Astrocyte (in vitro differentiated cells and primary cell): ENCODE data around the gene CALR3. TPM values are rescaled to one million over a fixed set of nuclear protein-coding genes. Genes with fewer than 3 reads are reported as not detected.

ENCODE experiments used
- DNase-seq: peaks from one replicate; pipeline ENCODE4 v3.0.0-alpha.2; 2010; ENCODE audit warnings: low read depth
- FAIRE-seq: peaks from 2 replicates; lab custom pipeline; 2011; peaks lifted over from hg19 to GRCh38; lab: Jason Lieb, UNC
- H2AFZ ChIP-seq: 2 replicates; pipeline ENCODE4 v1.6.0; 2012; ENCODE audit warnings: low read depth, low read length, inconsistent platforms
- H3K27ac ChIP-seq: 2 replicates; pipeline ENCODE4 v1.5.1; 2011; ENCODE audit warnings: low read depth, low read length, inconsistent platforms
- H3K27me3 ChIP-seq: 2 replicates; pipeline ENCODE4 v1.6.0; 2011; ENCODE audit warnings: low read length, inconsistent platforms; ENCODE audit not compliant: insufficient read depth
- H3K36me3 ChIP-seq: 2 replicates; pipeline ENCODE4 v1.5.1; 2011; ENCODE audit warnings: low read length, inconsistent platforms; ENCODE audit not compliant: insufficient read depth
- H3K4me1 ChIP-seq: 2 replicates; pipeline ENCODE4 v1.5.1; 2011; ENCODE audit warnings: low read length, inconsistent platforms; ENCODE audit not compliant: insufficient read depth
- H3K4me2 ChIP-seq: 2 replicates; pipeline ENCODE4 v1.6.0; 2012; ENCODE audit warnings: low read length, inconsistent platforms
- H3K4me3 ChIP-seq: 2 replicates; pipeline ENCODE4 v1.5.1; 2011; ENCODE audit warnings: low read depth, mild to moderate bottlenecking, low read length, inconsistent platforms; ENCODE audit not compliant: insufficient read depth
- H3K79me2 ChIP-seq: 2 replicates; pipeline ENCODE4 v1.6.0; 2012; ENCODE audit warnings: mild to moderate bottlenecking, low read length, inconsistent platforms; ENCODE audit not compliant: insufficient read depth
- H3K9ac ChIP-seq: 2 replicates; pipeline ENCODE4 v1.6.0; 2012; ENCODE audit warnings: mild to moderate bottlenecking, low read length, inconsistent platforms
- H3K9me3 ChIP-seq: 2 replicates; pipeline ENCODE4 v1.5.1; 2012; ENCODE audit warnings: low read depth, mild to moderate bottlenecking, low read length, inconsistent platforms; ENCODE audit not compliant: insufficient read depth
- H4K20me1 ChIP-seq: 2 replicates; pipeline ENCODE4 v1.6.0; 2012; ENCODE audit warnings: low read length, inconsistent platforms; ENCODE audit not compliant: insufficient read depth
- H3K27ac Mint-ChIP-seq: one replicate; pipeline ENCODE4 v1.8.0; 2021; ENCODE audit warnings: mild to moderate bottlenecking, mixed read lengths; ENCODE audit not compliant: unreplicated experiment
- H3K27me3 Mint-ChIP-seq: one replicate; pipeline ENCODE4 v1.8.0; 2021; ENCODE audit warnings: low read depth, mixed read lengths; ENCODE audit not compliant: unreplicated experiment
- H3K36me3 Mint-ChIP-seq: one replicate; pipeline ENCODE4 v1.8.0; 2021; ENCODE audit warnings: low read depth, mixed read lengths; ENCODE audit not compliant: unreplicated experiment
- H3K4me1 Mint-ChIP-seq: one replicate; pipeline ENCODE4 v1.8.0; 2021; ENCODE audit warnings: low read depth, mixed read lengths; ENCODE audit not compliant: unreplicated experiment
- H3K4me3 Mint-ChIP-seq: one replicate; pipeline ENCODE4 v1.8.0; 2021; ENCODE audit warnings: mild to moderate bottlenecking, moderate library complexity, mixed read lengths; ENCODE audit not compliant: unreplicated experiment
- H3K9me3 Mint-ChIP-seq: one replicate; pipeline ENCODE4 v1.8.0; 2021; ENCODE audit warnings: mild to moderate bottlenecking, mixed read lengths; ENCODE audit not compliant: unreplicated experiment
- CTCF ChIP-seq: IDR thresholded peaks from 2 replicates; pipeline ENCODE4 v1.5.1; 2011; ENCODE audit warnings: low read depth, mild to moderate bottlenecking, inconsistent platforms, low read length, moderate library complexity; ENCODE audit not compliant: insufficient read depth
- EZH2 ChIP-seq: IDR thresholded peaks from 2 replicates; pipeline ENCODE4 v1.6.1; 2012; ENCODE audit warnings: mild to moderate bottlenecking, low read length, inconsistent platforms; ENCODE audit not compliant: insufficient read depth
- total RNA-seq: library from RNA; stranded (reverse); gene quantifications from 2 replicates; pipeline ENCODE4 v1.2.1, GENCODE V29; 2021

Gene CALR3
- total RNA-seq, 1 donor from 2014 or later: not detected

GRCh38 chr19:16504271-16504670, 8.3 kb upstream of the CALR3 start:
- Mint-ChIP-seq H3K4me1 (no peaks in the 10 kb centered on the region), H3K36me3 (peaks cover 9% of the 10 kb centered on the region), H3K27ac (no peak overlapping the region), H3K9me3 (no peaks in the 10 kb centered on the region), H3K27me3 (no peaks in the 10 kb centered on the region), H3K4me3 (no peak overlapping the region)
- DNase-seq (no peak), FAIRE-seq (no peak)
- Histone ChIP-seq H3K4me1 (no peaks in the 10 kb centered on the region), H3K36me3 (peaks cover 4% of the 10 kb centered on the region), H3K27me3 (no peaks in the 10 kb centered on the region), H3K9me3 (no peaks in the 10 kb centered on the region), H3K9ac (no peak overlapping the region), H2AFZ (no peak overlapping the region), H4K20me1 (no peaks in the 10 kb centered on the region), H3K4me3 (no peak overlapping the region), H3K4me2 (no peak overlapping the region), H3K27ac (no peak overlapping the region), H3K79me2 (no peaks in the 10 kb centered on the region)
- TF ChIP-seq CTCF (no peak), EZH2 (no peak)

GRCh38 chr19:16497837-16498236, 1.9 kb upstream of the CALR3 start:
- no peak for TF ChIP-seq CTCF
- no peak for TF ChIP-seq EZH2
- H3K4me3 Mint-ChIP-seq: peak overlapping the region; percentile 96
- no peak for DNase-seq
- no peaks in the 10 kb centered on the region for H3K27me3 Mint-ChIP-seq
- H3K4me1 ChIP-seq: peaks cover 11% of the 10 kb centered on the region
- no peaks in the 10 kb centered on the region for H3K9me3 ChIP-seq
- no peak overlapping the region for H3K27ac ChIP-seq
- peaks cover 3% of the 10 kb centered on the region for H3K36me3 ChIP-seq
- H3K4me3 ChIP-seq: no peak overlapping the region
- H3K27ac Mint-ChIP-seq: no peak overlapping the region
- peaks cover 19% of the 10 kb centered on the region for H3K79me2 ChIP-seq
- H3K36me3 Mint-ChIP-seq: peaks cover under 1% of the 10 kb centered on the region
- H3K4me2 ChIP-seq: no peak overlapping the region
- H2AFZ ChIP-seq: no peak overlapping the region
- H3K9me3 Mint-ChIP-seq: no peaks in the 10 kb centered on the region
- no peaks in the 10 kb centered on the region for H3K4me1 Mint-ChIP-seq
- H3K27me3 ChIP-seq: no peaks in the 10 kb centered on the region
- H4K20me1 ChIP-seq: no peaks in the 10 kb centered on the region
- no peak overlapping the region for H3K9ac ChIP-seq
- FAIRE-seq: no peak

GRCh38 chr19:16497042-16497441, 1.1 kb upstream of the CALR3 start:
- Histone ChIP-seq H3K9me3 (no peaks in the 10 kb centered on the region), H3K27me3 (no peaks in the 10 kb centered on the region), H3K36me3 (peaks cover 3% of the 10 kb centered on the region), H3K4me3 (peak overlapping the region; percentile 76), H3K4me1 (peaks cover 11% of the 10 kb centered on the region), H2AFZ (peak overlapping the region; percentile 87), H4K20me1 (no peaks in the 10 kb centered on the region), H3K9ac (peak overlapping the region; percentile 86), H3K79me2 (peaks cover 19% of the 10 kb centered on the region), H3K27ac (peak overlapping the region; percentile 83), H3K4me2 (peak overlapping the region; percentile 91)
- H3K4me3 Mint-ChIP-seq: peak overlapping the region; percentile 96
- no peak overlapping the region for H3K27ac Mint-ChIP-seq
- DNase-seq (no peak), FAIRE-seq (no peak)
- no peak for TF ChIP-seq EZH2
- no peak for TF ChIP-seq CTCF
- H3K36me3 Mint-ChIP-seq: no peaks in the 10 kb centered on the region
- H3K9me3 Mint-ChIP-seq: no peaks in the 10 kb centered on the region
- no peaks in the 10 kb centered on the region for H3K4me1 Mint-ChIP-seq
- no peaks in the 10 kb centered on the region for H3K27me3 Mint-ChIP-seq
